SK-N-SH (cell line): ENCODE data around the gene TAC4. TPM values are rescaled to one million over a fixed set of nuclear protein-coding genes. Genes with fewer than 3 reads are reported as not detected.

Experiments
- CTCF ChIA-PET: fragments of 300-600, 350-600 bp; formaldehyde crosslinking; extraction: SDS; loops from one replicate; lab custom pipeline; 2021; lab: Yijun Ruan, JAX
- POLR2A ChIA-PET: fragments of 350-600 bp; sonication (Branson Sonifier 250); formaldehyde crosslinking; extraction: SDS; loops from one replicate; lab custom pipeline; 2020; ENCODE audit warnings: antibody characterized with exemption, inconsistent platforms; lab: Yijun Ruan, JAX
- DNase-seq: peaks from one replicate; pipeline ENCODE4 v3.0.0; 2012
- H2AFZ ChIP-seq: fragments of 200-600 bp; sonication (generic); 2 replicates; pipeline ENCODE4 v1.8.1; 2016; ENCODE audit warnings: antibody characterized with exemption, mild to moderate bottlenecking, low read depth
- H3F3A ChIP-seq: fragments of 200-600 bp; sonication (generic); replicated peaks from 2 replicates; pipeline ENCODE3; 2016; ENCODE audit warnings: antibody characterized with exemption, mild to moderate bottlenecking; ENCODE audit not compliant: insufficient read depth
- H3K27ac ChIP-seq, 2 experiments: fragments of 200-500 bp in 1 of 2; fragments of 200-600 bp in 1 of 2; sonication (Bioruptor generic) in 1 of 2; sonication (generic), shearing (Covaris generic) in 1 of 2; 2 replicates each; pipeline versions ENCODE4 v1.5.1 to v1.6.1; 2014 to 2016; ENCODE audit warnings: low read depth in 2 of 2, inconsistent platforms in 1 of 2, low read length in 1 of 2, mild to moderate bottlenecking in 1 of 2, mixed read lengths in 1 of 2
- H3K27me3 ChIP-seq: fragments of 200-600 bp; sonication (generic), shearing (Covaris generic); 2 replicates; pipeline ENCODE4 v1.6.1; 2016; ENCODE audit warnings: mixed run types; ENCODE audit not compliant: insufficient read depth
- H3K36me3 ChIP-seq, 2 experiments: fragments of 200-500 bp in 1 of 2; fragments of 200-600 bp in 1 of 2; sonication (Bioruptor generic) in 1 of 2; sonication (generic) in 1 of 2; replicated peaks in 1 of 2; 2 replicates each; pipeline versions ENCODE3 to v1.5.1; 2014 to 2016; ENCODE audit warnings: low read length in 1 of 2, mild to moderate bottlenecking in 1 of 2; ENCODE audit not compliant: insufficient read depth in 2 of 2, control insufficient read depth in 1 of 2
- H3K4me1 ChIP-seq, 2 experiments: fragments of 200-500 bp in 1 of 2; fragments of 200-600 bp in 1 of 2; sonication (Bioruptor generic) in 1 of 2; sonication (generic), shearing (Covaris generic) in 1 of 2; 2 replicates each; pipeline versions ENCODE4 v1.5.1 to v1.6.1; 2014 to 2016; ENCODE audit warnings: low read depth in 1 of 2, low read length in 1 of 2, mixed run types in 1 of 2; ENCODE audit not compliant: insufficient read depth in 2 of 2, control insufficient read depth in 1 of 2
- H3K4me2 ChIP-seq: fragments of 200-600 bp; sonication (generic), shearing (Covaris generic); 2 replicates; pipeline ENCODE4 v1.6.1; 2017; ENCODE audit warnings: mixed run types
- H3K4me3 ChIP-seq, 2 experiments: fragments of 200-500 bp in 1 of 2; fragments of 200-600 bp in 1 of 2; sonication (Bioruptor generic) in 1 of 2; sonication (generic), shearing (Covaris generic) in 1 of 2; 2 replicates each; pipeline versions ENCODE4 v1.5.1 to v1.8.1; 2014 to 2016; ENCODE audit warnings: low read depth in 2 of 2, inconsistent platforms in 1 of 2, low read length in 1 of 2, mild to moderate bottlenecking in 1 of 2, mixed read lengths in 1 of 2, moderate library complexity in 1 of 2
- H3K79me2 ChIP-seq: fragments of 200-600 bp; sonication (generic); 2 replicates; pipeline ENCODE4 v1.8.1; 2017; ENCODE audit warnings: mild to moderate bottlenecking; ENCODE audit not compliant: insufficient read depth
- H3K9ac ChIP-seq: fragments of 200-600 bp; sonication (generic); 2 replicates; pipeline ENCODE4 v1.6.1; 2017; ENCODE audit warnings: mixed run types
- H3K9me2 ChIP-seq: fragments of 200-600 bp; sonication (generic); 2 replicates; pipeline ENCODE4 v1.6.1; 2017; ENCODE audit warnings: mixed run types
- H3K9me3 ChIP-seq: fragments of 200-600 bp; sonication (generic); 2 replicates; pipeline ENCODE4 v1.6.1; 2017; ENCODE audit warnings: mixed run types, mild to moderate bottlenecking, moderate library complexity
- H4K20me1 ChIP-seq: fragments of 200-600 bp; sonication (generic); 2 replicates; pipeline ENCODE4 v1.6.1; 2017; ENCODE audit warnings: mild to moderate bottlenecking, mixed run types; ENCODE audit not compliant: insufficient read depth
- ELF1 ChIP-seq: IDR thresholded peaks from 2 replicates; pipeline ENCODE4 v1.4.0; 2012
- EZH2phosphoT487 ChIP-seq: fragments of 200-600 bp; sonication (generic); IDR thresholded peaks from 2 replicates; pipeline ENCODE4 v1.6.1; 2017; ENCODE audit warnings: low read depth, mixed run types, mild to moderate bottlenecking, antibody characterized with exemption, moderate library complexity, borderline replicate concordance
- FOSL2 ChIP-seq: IDR thresholded peaks from 2 replicates; pipeline ENCODE4 v1.4.0; 2012; ENCODE audit warnings: low read depth, mild to moderate bottlenecking, moderate library complexity, borderline replicate concordance
- FOXM1 ChIP-seq: IDR thresholded peaks from 2 replicates; pipeline ENCODE4 v1.4.0; 2012; ENCODE audit warnings: low read depth, mild to moderate bottlenecking
- GABPA ChIP-seq: IDR thresholded peaks from 2 replicates; pipeline ENCODE4 v1.4.0; 2012; ENCODE audit warnings: low read depth, mild to moderate bottlenecking
- MXI1 ChIP-seq: IDR thresholded peaks from 2 replicates; pipeline ENCODE4 v1.6.1; 2012; ENCODE audit warnings: mild to moderate bottlenecking, low read depth, low read length, improper control_type of control experiment
- NRF1 ChIP-seq: IDR thresholded peaks from 2 replicates; pipeline ENCODE4 v1.6.1; 2012; ENCODE audit warnings: low read depth, mild to moderate bottlenecking, low read length
- RCOR1 ChIP-seq: fragments of 150-350 bp; IDR thresholded peaks from 2 replicates; pipeline ENCODE4 v1.6.1; 2017; ENCODE audit warnings: antibody characterized with exemption, low read length
- TCF12 ChIP-seq: IDR thresholded peaks from 2 replicates; pipeline ENCODE4 v1.4.0; 2012
- TEAD4 ChIP-seq: IDR thresholded peaks from 2 replicates; pipeline ENCODE4 v1.4.0; 2012; ENCODE audit warnings: mild to moderate bottlenecking, borderline replicate concordance; ENCODE audit not compliant: insufficient read depth
- WGBS: methylation state at CpG from one replicate; pipeline ENCODE4 v1.1.6; 2017; ENCODE audit warnings: low lambda C conversion rate; 5-methylcytosine and 5-hydroxymethylcytosine counted together
- polyA plus RNA-seq, 3 experiments: library from polyadenylated mRNA; depleted of rRNA; stranded (reverse); fragments of >200 nt; gene quantifications; 2 replicates each; pipeline ENCODE4 v1.2.3, GENCODE V29; 2012
- TF ChIP-seq, protein P1 (sequence below): IDR thresholded peaks from 2 replicates; pipeline ENCODE4 v1.4.0; 2012; ENCODE audit warnings: low read depth, borderline replicate concordance
- TF ChIP-seq, protein P2 (sequence below): IDR thresholded peaks from 2 replicates; pipeline ENCODE4 v1.6.1; 2012; ENCODE audit warnings: mild to moderate bottlenecking, low read depth, low read length, moderate library complexity
- TF ChIP-seq, protein P3 (sequence below): fragments of 150-350 bp; IDR thresholded peaks from 2 replicates; pipeline ENCODE4 v1.6.1; 2017; ENCODE audit warnings: antibody characterized with exemption, low read length, low read depth, borderline replicate concordance
- TF ChIP-seq, protein P4 (sequence below): IDR thresholded peaks from 2 replicates; pipeline ENCODE4; 2012
- TF ChIP-seq, protein P5 (sequence below): IDR thresholded peaks from 2 replicates; pipeline ENCODE4 v1.4.0; 2012; ENCODE audit warnings: low read depth

The TAC4 gene
- polyA plus RNA-seq, 1 of the 3 experiments (the other 2 are of a cell fraction): not detected

DNA sequence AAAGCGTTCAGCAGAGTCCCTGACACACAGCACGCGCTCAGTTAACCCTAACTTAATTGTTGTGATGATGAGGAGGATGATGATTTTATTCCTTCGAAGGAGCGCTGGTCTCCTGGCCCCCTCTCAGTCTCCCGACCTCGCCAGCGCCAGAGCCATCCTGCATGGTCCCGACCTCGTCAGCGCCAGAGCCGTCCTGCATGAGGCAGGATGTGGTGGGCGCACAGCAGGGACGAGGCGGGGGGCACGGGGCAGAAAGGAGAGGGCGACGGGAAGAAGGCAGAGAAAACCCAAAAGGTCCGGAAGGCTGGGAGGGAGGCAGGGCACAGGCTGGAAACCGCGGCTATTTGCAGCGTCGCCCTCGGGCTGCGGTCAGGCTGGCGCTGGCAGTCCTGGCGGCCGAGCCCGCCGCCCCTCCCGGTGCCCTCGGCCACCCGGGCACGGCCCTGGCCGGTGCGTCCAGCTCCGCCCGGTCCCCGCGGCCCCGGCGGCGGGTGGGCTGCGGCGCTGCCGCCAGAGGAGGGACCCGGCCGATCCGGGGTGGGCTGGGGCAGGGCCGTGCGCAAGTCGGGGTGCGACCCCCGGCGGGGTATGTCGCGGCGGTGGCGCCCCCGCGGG lies 3.0 kb upstream of the TAC4 start:
- no peaks in the 10 kb centered on the region for H3K36me3 ChIP-seq
- H3K79me2 ChIP-seq: no peaks in the 10 kb centered on the region
- ChIA-PET CTCF (interaction anchor here (0.6 to 40.4 kb wide), 24 partner anchors 10 to 294 kb away, joined by 3 to 1665 read pairs (median 5); partner anchors contain the start of genes DLX3 and KAT7), POLR2A (no interaction called here)
- peak overlapping the region; percentile 59 to 66 for H3K4me3 ChIP-seq
- TF ChIP-seq MXI1: 0 out of 2 replicates have a peak, but pooled peaks have one; percentile 4
- TF ChIP-seq, protein P1, sequence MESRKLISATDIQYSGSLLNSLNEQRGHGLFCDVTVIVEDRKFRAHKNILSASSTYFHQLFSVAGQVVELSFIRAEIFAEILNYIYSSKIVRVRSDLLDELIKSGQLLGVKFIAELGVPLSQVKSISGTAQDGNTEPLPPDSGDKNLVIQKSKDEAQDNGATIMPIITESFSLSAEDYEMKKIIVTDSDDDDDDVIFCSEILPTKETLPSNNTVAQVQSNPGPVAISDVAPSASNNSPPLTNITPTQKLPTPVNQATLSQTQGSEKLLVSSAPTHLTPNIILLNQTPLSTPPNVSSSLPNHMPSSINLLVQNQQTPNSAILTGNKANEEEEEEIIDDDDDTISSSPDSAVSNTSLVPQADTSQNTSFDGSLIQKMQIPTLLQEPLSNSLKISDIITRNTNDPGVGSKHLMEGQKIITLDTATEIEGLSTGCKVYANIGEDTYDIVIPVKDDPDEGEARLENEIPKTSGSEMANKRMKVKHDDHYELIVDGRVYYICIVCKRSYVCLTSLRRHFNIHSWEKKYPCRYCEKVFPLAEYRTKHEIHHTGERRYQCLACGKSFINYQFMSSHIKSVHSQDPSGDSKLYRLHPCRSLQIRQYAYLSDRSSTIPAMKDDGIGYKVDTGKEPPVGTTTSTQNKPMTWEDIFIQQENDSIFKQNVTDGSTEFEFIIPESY: no peak
- WGBS: 24% methylated on average over 30 of the region's 61 CpGs
- no peak overlapping the region for H3K27ac ChIP-seq
- peaks cover 10% of the 10 kb centered on the region; the same call in 1 of the 2 replicates for H3K27me3 ChIP-seq
- H3K9me2 ChIP-seq: no peaks in the 10 kb centered on the region
- no peaks in the 10 kb centered on the region for H4K20me1 ChIP-seq
- peak overlapping the region; percentile 89; the same call in 1 of the 2 replicates for H2AFZ ChIP-seq
- peak; percentile 86 for DNase-seq
- peak overlapping the region; percentile 82 for H3K4me2 ChIP-seq
- H3K9me3 ChIP-seq: no peaks in the 10 kb centered on the region
- H3F3A ChIP-seq: peaks cover 5% of the 10 kb centered on the region
- H3K4me1 ChIP-seq: peaks cover 4 to 14% of the 10 kb centered on the region in 2 experiments; a peak in 1 of 4 replicates
- no peak overlapping the region for H3K9ac ChIP-seq

DNA sequence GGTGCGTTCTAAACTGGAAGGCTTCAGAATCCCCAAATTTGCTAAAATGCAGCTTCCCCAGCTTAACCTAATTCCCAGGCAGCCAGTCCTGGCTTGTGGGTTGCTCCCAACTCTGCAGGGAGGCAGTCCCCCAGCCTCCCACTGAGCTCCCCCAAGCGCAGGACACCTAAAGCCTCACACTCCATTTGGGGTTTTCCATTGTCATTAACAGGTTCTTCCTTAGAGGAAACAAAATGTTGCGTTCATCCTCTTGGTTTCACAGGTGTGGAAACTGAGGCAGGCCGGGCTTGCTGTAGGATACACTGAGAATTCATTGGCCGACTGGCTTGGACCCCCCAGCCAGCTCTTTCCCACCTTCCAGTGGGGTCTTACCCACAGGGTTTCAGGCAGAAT lies 2.3 kb upstream of the TAC4 start:
- Histone ChIP-seq H3K27ac (no peak overlapping the region), H2AFZ (no peak overlapping the region)
- no peak for TF ChIP-seq TEAD4
- TF ChIP-seq ELF1: no peak
- TF ChIP-seq, protein P2, sequence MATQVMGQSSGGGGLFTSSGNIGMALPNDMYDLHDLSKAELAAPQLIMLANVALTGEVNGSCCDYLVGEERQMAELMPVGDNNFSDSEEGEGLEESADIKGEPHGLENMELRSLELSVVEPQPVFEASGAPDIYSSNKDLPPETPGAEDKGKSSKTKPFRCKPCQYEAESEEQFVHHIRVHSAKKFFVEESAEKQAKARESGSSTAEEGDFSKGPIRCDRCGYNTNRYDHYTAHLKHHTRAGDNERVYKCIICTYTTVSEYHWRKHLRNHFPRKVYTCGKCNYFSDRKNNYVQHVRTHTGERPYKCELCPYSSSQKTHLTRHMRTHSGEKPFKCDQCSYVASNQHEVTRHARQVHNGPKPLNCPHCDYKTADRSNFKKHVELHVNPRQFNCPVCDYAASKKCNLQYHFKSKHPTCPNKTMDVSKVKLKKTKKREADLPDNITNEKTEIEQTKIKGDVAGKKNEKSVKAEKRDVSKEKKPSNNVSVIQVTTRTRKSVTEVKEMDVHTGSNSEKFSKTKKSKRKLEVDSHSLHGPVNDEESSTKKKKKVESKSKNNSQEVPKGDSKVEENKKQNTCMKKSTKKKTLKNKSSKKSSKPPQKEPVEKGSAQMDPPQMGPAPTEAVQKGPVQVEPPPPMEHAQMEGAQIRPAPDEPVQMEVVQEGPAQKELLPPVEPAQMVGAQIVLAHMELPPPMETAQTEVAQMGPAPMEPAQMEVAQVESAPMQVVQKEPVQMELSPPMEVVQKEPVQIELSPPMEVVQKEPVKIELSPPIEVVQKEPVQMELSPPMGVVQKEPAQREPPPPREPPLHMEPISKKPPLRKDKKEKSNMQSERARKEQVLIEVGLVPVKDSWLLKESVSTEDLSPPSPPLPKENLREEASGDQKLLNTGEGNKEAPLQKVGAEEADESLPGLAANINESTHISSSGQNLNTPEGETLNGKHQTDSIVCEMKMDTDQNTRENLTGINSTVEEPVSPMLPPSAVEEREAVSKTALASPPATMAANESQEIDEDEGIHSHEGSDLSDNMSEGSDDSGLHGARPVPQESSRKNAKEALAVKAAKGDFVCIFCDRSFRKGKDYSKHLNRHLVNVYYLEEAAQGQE: no peak
- TF ChIP-seq GABPA: no peak
- TF ChIP-seq, protein P3, sequence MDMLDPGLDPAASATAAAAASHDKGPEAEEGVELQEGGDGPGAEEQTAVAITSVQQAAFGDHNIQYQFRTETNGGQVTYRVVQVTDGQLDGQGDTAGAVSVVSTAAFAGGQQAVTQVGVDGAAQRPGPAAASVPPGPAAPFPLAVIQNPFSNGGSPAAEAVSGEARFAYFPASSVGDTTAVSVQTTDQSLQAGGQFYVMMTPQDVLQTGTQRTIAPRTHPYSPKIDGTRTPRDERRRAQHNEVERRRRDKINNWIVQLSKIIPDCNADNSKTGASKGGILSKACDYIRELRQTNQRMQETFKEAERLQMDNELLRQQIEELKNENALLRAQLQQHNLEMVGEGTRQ: no peak
- TF ChIP-seq, protein P4, sequence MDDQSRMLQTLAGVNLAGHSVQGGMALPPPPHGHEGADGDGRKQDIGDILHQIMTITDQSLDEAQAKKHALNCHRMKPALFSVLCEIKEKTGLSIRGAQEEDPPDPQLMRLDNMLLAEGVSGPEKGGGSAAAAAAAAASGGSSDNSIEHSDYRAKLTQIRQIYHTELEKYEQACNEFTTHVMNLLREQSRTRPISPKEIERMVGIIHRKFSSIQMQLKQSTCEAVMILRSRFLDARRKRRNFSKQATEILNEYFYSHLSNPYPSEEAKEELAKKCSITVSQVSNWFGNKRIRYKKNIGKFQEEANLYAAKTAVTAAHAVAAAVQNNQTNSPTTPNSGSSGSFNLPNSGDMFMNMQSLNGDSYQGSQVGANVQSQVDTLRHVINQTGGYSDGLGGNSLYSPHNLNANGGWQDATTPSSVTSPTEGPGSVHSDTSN: no peak
- TF ChIP-seq MXI1: no peak
- no peak for TF ChIP-seq RCOR1
- TF ChIP-seq, protein P1: no peak
- no peak for TF ChIP-seq FOXM1
- no peak for TF ChIP-seq EZH2phosphoT487
- no peak for TF ChIP-seq FOSL2
- TF ChIP-seq, protein P5, sequence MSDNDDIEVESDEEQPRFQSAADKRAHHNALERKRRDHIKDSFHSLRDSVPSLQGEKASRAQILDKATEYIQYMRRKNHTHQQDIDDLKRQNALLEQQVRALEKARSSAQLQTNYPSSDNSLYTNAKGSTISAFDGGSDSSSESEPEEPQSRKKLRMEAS: no peak
- TF ChIP-seq NRF1: no peak
- no peak for TF ChIP-seq TCF12

More for the DNA sequence above, 2.3 kb upstream of the TAC4 start:
- H3K9ac ChIP-seq: no peak overlapping the region
- DNase-seq: no peak
- no peaks in the 10 kb centered on the region for H4K20me1 ChIP-seq
- H3K4me2 ChIP-seq: no peak overlapping the region
- ChIA-PET POLR2A (interaction anchor here (0.6 kb wide), 2 partner anchors 136 to 360 kb away, joined by 3 to 4 read pairs; no protein-coding TSS in a partner anchor), CTCF (interaction anchor here (0.8 to 40.4 kb wide), 14 partner anchors 10 to 293 kb away, joined by 3 to 1665 read pairs (median 6); partner anchors contain the start of gene DLX3)
- H3K9me2 ChIP-seq: no peaks in the 10 kb centered on the region
- H3K4me3 ChIP-seq: no peak overlapping the region
- 89% methylated on average over 5 of the region's 5 CpGs for WGBS
- H3F3A ChIP-seq: peaks cover 5% of the 10 kb centered on the region
- H3K79me2 ChIP-seq: no peaks in the 10 kb centered on the region
- H3K9me3 ChIP-seq: no peaks in the 10 kb centered on the region
- H3K4me1 ChIP-seq: peaks cover 4 to 17% of the 10 kb centered on the region in 2 experiments; a peak in 1 of 4 replicates
- no peaks in the 10 kb centered on the region for H3K36me3 ChIP-seq
- H3K27me3 ChIP-seq: peaks cover 10% of the 10 kb centered on the region; the same call in 1 of the 2 replicates
